ENCODE results near the gene ZDHHC14. TPM values are rescaled to one million over a fixed set of nuclear protein-coding genes. Genes with fewer than 3 reads are reported as not detected.
A peak's percentile ranks its signal among the peaks of the same experiment; 100 is the strongest.
"Not testable (repeated sequence)": the region's sequence is repeated elsewhere in the genome, so short reads cannot be mapped to it uniquely, and the experiment has no call there.

ZDHHC14 gene
- total and polyA plus RNA-seq, 7 donors, result 2.5 to 14.6 (median 4.3) TPM

- intact Hi-C loops (cut with DNase I), result no loop called here
- no peaks in the 10 kb centered on the region for H3K27me3 ChIP-seq (ENCODE audit: insufficient read depth in 3 of 3, low read length in 2 of 3)
- no peaks in the 10 kb centered on the region for H3K36me3 ChIP-seq (ENCODE audit: insufficient read depth in 1 of 2, low read depth in 1 of 2)
- TF ChIP-seq CTCF (IDR thresholded peaks at IDR 0.05), result no peak
- no peak overlapping the region for H3K27ac ChIP-seq
- WGBS, 3 donors, result 91 to 92% (median 92%) methylated on average over 14 of the region's 14 CpGs
- no peak overlapping the region for H3K4me3 ChIP-seq
- no peak for DNase-seq
- H3K9me3 ChIP-seq, result peaks cover 16% of the 10 kb centered on the region
- H3K4me1 ChIP-seq, result peaks cover 9% of the 10 kb centered on the region
- no peak for ATAC-seq
Observed at GRCh38 chr6:157392927-157393668, 12.1 kb downstream of the ZDHHC14 start.

- no peaks in the 10 kb centered on the region for H3K36me3 ChIP-seq (ENCODE audit: insufficient read depth in 1 of 2, low read depth in 1 of 2)
- peaks cover 16% of the 10 kb centered on the region for H3K9me3 ChIP-seq
- intact Hi-C loops (cut with DNase I), result no loop called here
- H3K4me1 ChIP-seq, result peaks cover 9% of the 10 kb centered on the region
- H3K4me3 ChIP-seq, result no peak overlapping the region
- no peak overlapping the region for H3K27ac ChIP-seq
- ATAC-seq (no peak), DNase-seq (no peak)
- 80 to 85% (median 84%) methylated on average over 6 of the region's 6 CpGs for WGBS, 3 donors
- H3K27me3 ChIP-seq (ENCODE audit: insufficient read depth in 3 of 3, low read length in 2 of 3), result no peaks in the 10 kb centered on the region
- no peak for TF ChIP-seq CTCF (IDR thresholded peaks at IDR 0.05)
Observed at GRCh38 chr6:157393669-157394327, 12.8 kb downstream of the ZDHHC14 start.

GRCh38 chr6:157395199-157395598 lies 14.2 kb downstream of the ZDHHC14 start:
- ATAC-seq; intact Hi-C loops (cut with DNase I): not testable (repeated sequence)
- WGBS, 3 donors, result 97 to 99% (median 98%) methylated on average over 11 of the region's 11 CpGs

GRCh38 chr6:157396026-157396425 lies 15.0 kb downstream of the ZDHHC14 start:
- ATAC-seq, result peak; percentile 34 to 80 (median 56)
- intact Hi-C loops (cut with DNase I), result no loop called here
- no peaks in the 10 kb centered on the region for H3K27me3 ChIP-seq (ENCODE audit: insufficient read depth in 3 of 3, low read length in 2 of 3)
- TF ChIP-seq CTCF (IDR thresholded peaks at IDR 0.05), result peak; percentile 8
- H3K4me3 ChIP-seq, result no peak overlapping the region
- 31 to 65% (median 32%) methylated on average over 3 of the region's 3 CpGs for WGBS, 3 donors
- no peak for DNase-seq
- no peak overlapping the region for H3K27ac ChIP-seq
- no peaks in the 10 kb centered on the region for H3K36me3 ChIP-seq (ENCODE audit: insufficient read depth in 1 of 2, low read depth in 1 of 2)
- peaks cover 3% of the 10 kb centered on the region for H3K9me3 ChIP-seq
- H3K4me1 ChIP-seq, result peaks cover 9% of the 10 kb centered on the region

More at GRCh38 chr6:157395199-157395598, 14.2 kb downstream of the ZDHHC14 start:
- not testable (repeated sequence) for H3K27me3 ChIP-seq (ENCODE audit: insufficient read depth in 3 of 3, low read length in 2 of 3); H3K4me1 ChIP-seq; H3K27ac ChIP-seq; H3K36me3 ChIP-seq (ENCODE audit: insufficient read depth in 1 of 2, low read depth in 1 of 2); DNase-seq; H3K4me3 ChIP-seq
- H3K9me3 ChIP-seq, result peaks cover 12% of the 10 kb centered on the region

GRCh38 chr6:157397660-157398059 lies 16.7 kb downstream of the ZDHHC14 start:
- intact Hi-C loops (cut with DNase I), result no loop called here
- Histone ChIP-seq H3K9me3 (no peaks in the 10 kb centered on the region), H3K36me3 (ENCODE audit: insufficient read depth in 1 of 2, low read depth in 1 of 2) (no peaks in the 10 kb centered on the region), H3K4me1 (peaks cover 9% of the 10 kb centered on the region), H3K4me3 (no peak overlapping the region), H3K27ac (no peak overlapping the region), H3K27me3 (ENCODE audit: insufficient read depth in 3 of 3, low read length in 2 of 3) (no peaks in the 10 kb centered on the region)
- DNase-seq (no peak), ATAC-seq (no peak)
- TF ChIP-seq CTCF (IDR thresholded peaks at IDR 0.05), result no peak
- 84 to 89% (median 84%) methylated on average over 9 of the region's 9 CpGs for WGBS, 3 donors
